Cardiac fibroblast (primary cell): ENCODE measurements around the gene TMTC2.
"Not testable (repeated sequence)": the region's sequence is repeated elsewhere in the genome, so short reads cannot be mapped to it uniquely, and the experiment has no call there.

Experiments
- DNase-seq, 2 donors: peaks; one replicate each; pipeline versions ENCODE4 v3.0.0 to v3.0.0-alpha.2; 2010; ENCODE audit warnings: low read depth in 2 of 2
- H3K4me3 ChIP-seq, 2 donors: replicated peaks in 1 of 2; 1 replicate in 1 of 2; 2 replicates in 1 of 2; pipeline ENCODE4 v1.5.1; 2011; ENCODE audit warnings: low read depth in 2 of 2, low read length in 2 of 2, mild to moderate bottlenecking in 2 of 2, moderate library complexity in 1 of 2
- CTCF ChIP-seq: IDR thresholded peaks from one replicate; pipeline ENCODE4 v1.5.1; 2011; ENCODE audit warnings: low read depth, mild to moderate bottlenecking, low read length, inconsistent platforms

Gene TMTC2

GRCh38 chr12:82756303-82756702 lies 69.6 kb downstream of the TMTC2 start:
- H3K4me3 ChIP-seq: no peak overlapping the region
- TF ChIP-seq CTCF: no peak
- DNase-seq: no peak

- DNase-seq: peak; percentile 23 to 57
- no peak for TF ChIP-seq CTCF
- H3K4me3 ChIP-seq: no peak overlapping the region
Observed at GRCh38 chr12:82757059-82757458, 70.4 kb downstream of the TMTC2 start.

- DNase-seq: peak in 1 of 2 donors; percentile 18
- H3K4me3 ChIP-seq: no peak overlapping the region
- no peak for TF ChIP-seq CTCF
Observed at GRCh38 chr12:82757656-82758055, 71.0 kb downstream of the TMTC2 start.

- no peak for TF ChIP-seq CTCF
- no peak overlapping the region for H3K4me3 ChIP-seq
- peak in 1 of 2 donors; percentile 29 for DNase-seq
Observed at GRCh38 chr12:82758749-82759330, 72.1 kb downstream of the TMTC2 start.

- TF ChIP-seq CTCF: no peak
Observed at GRCh38 chr12:82760423-82760822, 73.7 kb downstream of the TMTC2 start.

GRCh38 chr12:82765206-82765605 lies 78.5 kb downstream of the TMTC2 start:
- not testable (repeated sequence) for DNase-seq, H3K4me3 ChIP-seq

More at GRCh38 chr12:82760423-82760822, 73.7 kb downstream of the TMTC2 start:
- DNase-seq: no peak
- no peak overlapping the region for H3K4me3 ChIP-seq

GRCh38 chr12:82765971-82766705 lies 79.4 kb downstream of the TMTC2 start:
- no peak overlapping the region for H3K4me3 ChIP-seq
- no peak for TF ChIP-seq CTCF
- DNase-seq: peak in 1 of 2 donors; percentile 57
